KMS-11 (cell line): ENCODE results near the gene SRP9.

Experiments used
- H2AFZ ChIP-seq: fragments of 200-600 bp; sonication (generic); 2 replicates; pipeline ENCODE4 v1.6.1; 2016; ENCODE audit warnings: antibody characterized with exemption, mixed run types, low read depth
- H3K27ac ChIP-seq: fragments of 200-600 bp; sonication (generic); 2 replicates; pipeline ENCODE4 v1.6.1; 2016; ENCODE audit warnings: mild to moderate bottlenecking, mixed run types
- H3K27me3 ChIP-seq: fragments of 200-600 bp; sonication (generic); 2 replicates; pipeline ENCODE4 v1.6.1; 2017; ENCODE audit warnings: mild to moderate bottlenecking, low read depth, mixed run types, moderate library complexity; ENCODE audit not compliant: insufficient read depth
- H3K36me3 ChIP-seq: fragments of 200-600 bp; sonication (generic); 2 replicates; pipeline ENCODE4 v1.6.1; 2017; ENCODE audit warnings: mild to moderate bottlenecking, mixed run types; ENCODE audit not compliant: insufficient read depth
- H3K4me1 ChIP-seq: fragments of 200-600 bp; sonication (generic); 2 replicates; pipeline ENCODE4 v1.6.1; 2016; ENCODE audit warnings: mild to moderate bottlenecking, low read depth, mixed run types; ENCODE audit not compliant: poor library complexity, severe bottlenecking
- H3K4me2 ChIP-seq: fragments of 200-600 bp; sonication (generic); 2 replicates; pipeline ENCODE4 v1.7.0; 2016; ENCODE audit warnings: mild to moderate bottlenecking, mixed run types
- H3K4me3 ChIP-seq: fragments of 200-600 bp; sonication (generic); IDR thresholded peaks from 2 replicates; pipeline ENCODE4 v1.6.1; 2017; ENCODE audit warnings: low read depth, low read length, mixed read lengths; ENCODE audit not compliant: insufficient read depth
- H3K79me2 ChIP-seq: fragments of 200-600 bp; sonication (generic); 2 replicates; pipeline ENCODE4 v1.6.1; 2016; ENCODE audit warnings: low read depth, mixed run types; ENCODE audit not compliant: insufficient read depth
- H3K9ac ChIP-seq: fragments of 200-600 bp; sonication (generic); 2 replicates; pipeline ENCODE4 v1.6.1; 2016; ENCODE audit warnings: mild to moderate bottlenecking, mixed run types
- H4K20me1 ChIP-seq: fragments of 200-600 bp; sonication (generic); 2 replicates; pipeline ENCODE4 v1.6.1; 2016; ENCODE audit warnings: mild to moderate bottlenecking, mixed run types; ENCODE audit not compliant: insufficient read depth
- CTCF ChIP-seq: fragments of 200-600 bp; sonication (generic); conservative IDR thresholded peaks from 2 replicates; pipeline ENCODE4 v1.6.1; 2017; ENCODE audit warnings: low read depth, mild to moderate bottlenecking, antibody characterized with exemption, low read length, moderate library complexity, mixed read lengths

The SRP9 gene

GRCh38 chr1:225736437-225737098 is 41.1 kb upstream of the SRP9 start:
- TF ChIP-seq CTCF, result no peak
- Histone ChIP-seq H2AFZ (no peak overlapping the region), H4K20me1 (no peaks in the 10 kb centered on the region), H3K4me3 (no peak overlapping the region), H3K9ac (no peak overlapping the region), H3K36me3 (no peaks in the 10 kb centered on the region), H3K4me2 (no peak overlapping the region), H3K4me1 (no peaks in the 10 kb centered on the region), H3K27me3 (no peaks in the 10 kb centered on the region), H3K79me2 (no peaks in the 10 kb centered on the region), H3K27ac (no peak overlapping the region)

- Histone ChIP-seq H3K4me3 (no peak overlapping the region), H3K4me1 (no peaks in the 10 kb centered on the region), H3K9ac (no peak overlapping the region), H3K27ac (no peak overlapping the region), H2AFZ (no peak overlapping the region), H3K4me2 (no peak overlapping the region), H3K79me2 (no peaks in the 10 kb centered on the region), H4K20me1 (no peaks in the 10 kb centered on the region), H3K36me3 (no peaks in the 10 kb centered on the region), H3K27me3 (no peaks in the 10 kb centered on the region)
- TF ChIP-seq CTCF, result no peak
Observed at GRCh38 chr1:225737161-225737560, 40.5 kb upstream of the SRP9 start.

GRCh38 chr1:225737866-225738265 is 39.8 kb upstream of the SRP9 start:
- Histone ChIP-seq H3K79me2 (no peaks in the 10 kb centered on the region), H3K9ac (no peak overlapping the region), H3K4me1 (no peaks in the 10 kb centered on the region), H3K4me2 (no peak overlapping the region), H3K36me3 (no peaks in the 10 kb centered on the region), H2AFZ (no peak overlapping the region), H3K27me3 (no peaks in the 10 kb centered on the region), H4K20me1 (no peaks in the 10 kb centered on the region), H3K4me3 (no peak overlapping the region), H3K27ac (no peak overlapping the region)
- no peak for TF ChIP-seq CTCF

- H3K79me2 ChIP-seq, result no peaks in the 10 kb centered on the region
- H2AFZ ChIP-seq, result no peak overlapping the region
- H3K4me3 ChIP-seq, result no peak overlapping the region
- no peak for TF ChIP-seq CTCF
- no peaks in the 10 kb centered on the region for H3K36me3 ChIP-seq
- H3K4me1 ChIP-seq, result no peaks in the 10 kb centered on the region
- H3K27ac ChIP-seq, result no peak overlapping the region
- H4K20me1 ChIP-seq, result no peaks in the 10 kb centered on the region
- H3K9ac ChIP-seq, result no peak overlapping the region
- H3K27me3 ChIP-seq, result no peaks in the 10 kb centered on the region
- H3K4me2 ChIP-seq, result no peak overlapping the region
Observed at GRCh38 chr1:225738763-225739162, 38.9 kb upstream of the SRP9 start.
